Measurements from ENCODE around the gene FCHO1. TPM values are rescaled to one million over a fixed set of nuclear protein-coding genes. Genes with fewer than 3 reads are reported as not detected.

FCHO1 gene
- total and polyA plus RNA-seq, 2 experiments from 2014 or later = 18.5 to 42.3 TPM

GRCh38 chr19:17733127-17733526 is 18.1 kb upstream of the FCHO1 start:
- Histone ChIP-seq H3F3A (replicated peaks; ENCODE audit: low read depth) (0 out of 2 replicates have a peak, but pooled peaks cover 3% of the 10 kb centered on the region), H3K9me2 (ENCODE audit: insufficient read depth) (no peaks in the 10 kb centered on the region), H3K4me3 (no peak overlapping the region), H3K4me1 (ENCODE audit: insufficient read depth) (no peaks in the 10 kb centered on the region), H3K36me3 (ENCODE audit: insufficient read depth) (peaks cover 29% of the 10 kb centered on the region), H3K27ac (ENCODE audit: low read depth) (no peak overlapping the region), H3K27me3 (ENCODE audit: insufficient read depth) (no peaks in the 10 kb centered on the region), H3K79me2 (replicated peaks; ENCODE audit: insufficient read depth) (peaks cover 48% of the 10 kb centered on the region), H3K4me2 (no peak overlapping the region), H4K20me1 (replicated peaks; ENCODE audit: insufficient read depth) (peaks cover 52% of the 10 kb centered on the region), H2AFZ (no peak overlapping the region)
- Mint-ChIP-seq H3K27me3 (ENCODE audit: insufficient read depth, low read depth, poor library complexity) (peaks cover 7% of the 10 kb centered on the region), H3K36me3 (ENCODE audit: low read depth) (peaks cover 77% of the 10 kb centered on the region), H3K4me1 (no peaks in the 10 kb centered on the region), H3K4me3 (no peak overlapping the region), H3K9me3 (no peaks in the 10 kb centered on the region; the same call in 2 of the 3 replicates), H3K27ac (no peak overlapping the region)
- TF ChIP-seq JUNB (IDR thresholded peaks at IDR 0.05; ENCODE audit: unreplicated experiment) (no peak), STAT1 (IDR thresholded peaks at IDR 0.05; ENCODE audit: unreplicated experiment) (no peak), EZH2 (IDR thresholded peaks at IDR 0.05; ENCODE audit: low read depth, unreplicated experiment) (no peak), ETS1 (IDR thresholded peaks at IDR 0.05) (no peak), POLR2AphosphoS5 (IDR thresholded peaks at IDR 0.05; ENCODE audit: low read depth) (no peak), NANOG (IDR thresholded peaks at IDR 0.05; ENCODE audit: borderline replicate concordance) (no peak), ZNF331 (CRISPR knock-in tag; IDR thresholded peaks at IDR 0.05; ENCODE audit: low read depth) (no peak), CTCF (conservative IDR thresholded peaks at IDR 0.05; ENCODE audit: low read depth in 2 of 2) (no peak), ZNF114 (CRISPR knock-in tag; IDR thresholded peaks at IDR 0.05) (no peak), CREB1 (CRISPR knock-in tag; IDR thresholded peaks at IDR 0.05; ENCODE audit: low read depth) (no peak), EZH2phosphoT487 (IDR thresholded peaks at IDR 0.05; ENCODE audit: unreplicated experiment) (no peak)
- TF ChIP-seq, protein P1, sequence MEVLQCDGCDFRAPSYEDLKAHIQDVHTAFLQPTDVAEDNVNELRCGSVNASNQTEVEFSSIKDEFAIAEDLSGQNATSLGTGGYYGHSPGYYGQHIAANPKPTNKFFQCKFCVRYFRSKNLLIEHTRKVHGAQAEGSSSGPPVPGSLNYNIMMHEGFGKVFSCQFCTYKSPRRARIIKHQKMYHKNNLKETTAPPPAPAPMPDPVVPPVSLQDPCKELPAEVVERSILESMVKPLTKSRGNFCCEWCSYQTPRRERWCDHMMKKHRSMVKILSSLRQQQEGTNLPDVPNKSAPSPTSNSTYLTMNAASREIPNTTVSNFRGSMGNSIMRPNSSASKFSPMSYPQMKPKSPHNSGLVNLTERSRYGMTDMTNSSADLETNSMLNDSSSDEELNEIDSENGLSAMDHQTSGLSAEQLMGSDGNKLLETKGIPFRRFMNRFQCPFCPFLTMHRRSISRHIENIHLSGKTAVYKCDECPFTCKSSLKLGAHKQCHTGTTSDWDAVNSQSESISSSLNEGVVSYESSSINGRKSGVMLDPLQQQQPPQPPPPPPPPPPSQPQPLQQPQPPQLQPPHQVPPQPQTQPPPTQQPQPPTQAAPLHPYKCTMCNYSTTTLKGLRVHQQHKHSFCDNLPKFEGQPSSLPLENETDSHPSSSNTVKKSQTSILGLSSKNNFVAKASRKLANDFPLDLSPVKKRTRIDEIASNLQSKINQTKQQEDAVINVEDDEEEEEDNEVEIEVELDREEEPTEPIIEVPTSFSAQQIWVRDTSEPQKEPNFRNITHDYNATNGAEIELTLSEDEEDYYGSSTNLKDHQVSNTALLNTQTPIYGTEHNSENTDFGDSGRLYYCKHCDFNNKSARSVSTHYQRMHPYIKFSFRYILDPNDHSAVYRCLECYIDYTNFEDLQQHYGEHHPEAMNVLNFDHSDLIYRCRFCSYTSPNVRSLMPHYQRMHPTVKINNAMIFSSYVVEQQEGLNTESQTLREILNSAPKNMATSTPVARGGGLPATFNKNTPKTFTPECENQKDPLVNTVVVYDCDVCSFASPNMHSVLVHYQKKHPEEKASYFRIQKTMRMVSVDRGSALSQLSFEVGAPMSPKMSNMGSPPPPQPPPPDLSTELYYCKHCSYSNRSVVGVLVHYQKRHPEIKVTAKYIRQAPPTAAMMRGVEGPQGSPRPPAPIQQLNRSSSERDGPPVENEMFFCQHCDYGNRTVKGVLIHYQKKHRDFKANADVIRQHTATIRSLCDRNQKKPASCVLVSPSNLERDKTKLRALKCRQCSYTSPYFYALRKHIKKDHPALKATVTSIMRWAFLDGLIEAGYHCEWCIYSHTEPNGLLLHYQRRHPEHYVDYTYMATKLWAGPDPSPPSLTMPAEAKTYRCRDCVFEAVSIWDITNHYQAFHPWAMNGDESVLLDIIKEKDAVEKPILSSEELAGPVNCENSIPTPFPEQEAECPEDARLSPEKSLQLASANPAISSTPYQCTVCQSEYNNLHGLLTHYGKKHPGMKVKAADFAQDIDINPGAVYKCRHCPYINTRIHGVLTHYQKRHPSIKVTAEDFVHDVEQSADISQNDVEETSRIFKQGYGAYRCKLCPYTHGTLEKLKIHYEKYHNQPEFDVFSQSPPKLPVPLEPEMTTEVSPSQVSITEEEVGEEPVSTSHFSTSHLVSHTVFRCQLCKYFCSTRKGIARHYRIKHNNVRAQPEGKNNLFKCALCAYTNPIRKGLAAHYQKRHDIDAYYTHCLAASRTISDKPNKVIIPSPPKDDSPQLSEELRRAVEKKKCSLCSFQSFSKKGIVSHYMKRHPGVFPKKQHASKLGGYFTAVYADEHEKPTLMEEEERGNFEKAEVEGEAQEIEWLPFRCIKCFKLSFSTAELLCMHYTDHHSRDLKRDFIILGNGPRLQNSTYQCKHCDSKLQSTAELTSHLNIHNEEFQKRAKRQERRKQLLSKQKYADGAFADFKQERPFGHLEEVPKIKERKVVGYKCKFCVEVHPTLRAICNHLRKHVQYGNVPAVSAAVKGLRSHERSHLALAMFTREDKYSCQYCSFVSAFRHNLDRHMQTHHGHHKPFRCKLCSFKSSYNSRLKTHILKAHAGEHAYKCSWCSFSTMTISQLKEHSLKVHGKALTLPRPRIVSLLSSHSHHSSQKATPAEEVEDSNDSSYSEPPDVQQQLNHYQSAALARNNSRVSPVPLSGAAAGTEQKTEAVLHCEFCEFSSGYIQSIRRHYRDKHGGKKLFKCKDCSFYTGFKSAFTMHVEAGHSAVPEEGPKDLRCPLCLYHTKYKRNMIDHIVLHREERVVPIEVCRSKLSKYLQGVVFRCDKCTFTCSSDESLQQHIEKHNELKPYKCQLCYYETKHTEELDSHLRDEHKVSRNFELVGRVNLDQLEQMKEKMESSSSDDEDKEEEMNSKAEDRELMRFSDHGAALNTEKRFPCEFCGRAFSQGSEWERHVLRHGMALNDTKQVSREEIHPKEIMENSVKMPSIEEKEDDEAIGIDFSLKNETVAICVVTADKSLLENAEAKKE (CRISPR knock-in tag; IDR thresholded peaks at IDR 0.05) = no peak
- TF ChIP-seq, protein P2, sequence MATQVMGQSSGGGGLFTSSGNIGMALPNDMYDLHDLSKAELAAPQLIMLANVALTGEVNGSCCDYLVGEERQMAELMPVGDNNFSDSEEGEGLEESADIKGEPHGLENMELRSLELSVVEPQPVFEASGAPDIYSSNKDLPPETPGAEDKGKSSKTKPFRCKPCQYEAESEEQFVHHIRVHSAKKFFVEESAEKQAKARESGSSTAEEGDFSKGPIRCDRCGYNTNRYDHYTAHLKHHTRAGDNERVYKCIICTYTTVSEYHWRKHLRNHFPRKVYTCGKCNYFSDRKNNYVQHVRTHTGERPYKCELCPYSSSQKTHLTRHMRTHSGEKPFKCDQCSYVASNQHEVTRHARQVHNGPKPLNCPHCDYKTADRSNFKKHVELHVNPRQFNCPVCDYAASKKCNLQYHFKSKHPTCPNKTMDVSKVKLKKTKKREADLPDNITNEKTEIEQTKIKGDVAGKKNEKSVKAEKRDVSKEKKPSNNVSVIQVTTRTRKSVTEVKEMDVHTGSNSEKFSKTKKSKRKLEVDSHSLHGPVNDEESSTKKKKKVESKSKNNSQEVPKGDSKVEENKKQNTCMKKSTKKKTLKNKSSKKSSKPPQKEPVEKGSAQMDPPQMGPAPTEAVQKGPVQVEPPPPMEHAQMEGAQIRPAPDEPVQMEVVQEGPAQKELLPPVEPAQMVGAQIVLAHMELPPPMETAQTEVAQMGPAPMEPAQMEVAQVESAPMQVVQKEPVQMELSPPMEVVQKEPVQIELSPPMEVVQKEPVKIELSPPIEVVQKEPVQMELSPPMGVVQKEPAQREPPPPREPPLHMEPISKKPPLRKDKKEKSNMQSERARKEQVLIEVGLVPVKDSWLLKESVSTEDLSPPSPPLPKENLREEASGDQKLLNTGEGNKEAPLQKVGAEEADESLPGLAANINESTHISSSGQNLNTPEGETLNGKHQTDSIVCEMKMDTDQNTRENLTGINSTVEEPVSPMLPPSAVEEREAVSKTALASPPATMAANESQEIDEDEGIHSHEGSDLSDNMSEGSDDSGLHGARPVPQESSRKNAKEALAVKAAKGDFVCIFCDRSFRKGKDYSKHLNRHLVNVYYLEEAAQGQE (IDR thresholded peaks at IDR 0.05; ENCODE audit: unreplicated experiment) = no peak
- DNase-seq (ENCODE audit: low spot score) (no peak), ATAC-seq (no peak)

All from GM23338 (cell line).